Activated CD4-positive, alpha-beta T cell treated with anti-CD3 and anti-CD28 coated beads for 4 hours (primary cell): ENCODE data around the gene NDOR1.

Experiments used
- DNase-seq, 2 donors: peaks; one replicate each; pipeline ENCODE4 v3.0.0-alpha.2; 2020

NDOR1 gene

DNA sequence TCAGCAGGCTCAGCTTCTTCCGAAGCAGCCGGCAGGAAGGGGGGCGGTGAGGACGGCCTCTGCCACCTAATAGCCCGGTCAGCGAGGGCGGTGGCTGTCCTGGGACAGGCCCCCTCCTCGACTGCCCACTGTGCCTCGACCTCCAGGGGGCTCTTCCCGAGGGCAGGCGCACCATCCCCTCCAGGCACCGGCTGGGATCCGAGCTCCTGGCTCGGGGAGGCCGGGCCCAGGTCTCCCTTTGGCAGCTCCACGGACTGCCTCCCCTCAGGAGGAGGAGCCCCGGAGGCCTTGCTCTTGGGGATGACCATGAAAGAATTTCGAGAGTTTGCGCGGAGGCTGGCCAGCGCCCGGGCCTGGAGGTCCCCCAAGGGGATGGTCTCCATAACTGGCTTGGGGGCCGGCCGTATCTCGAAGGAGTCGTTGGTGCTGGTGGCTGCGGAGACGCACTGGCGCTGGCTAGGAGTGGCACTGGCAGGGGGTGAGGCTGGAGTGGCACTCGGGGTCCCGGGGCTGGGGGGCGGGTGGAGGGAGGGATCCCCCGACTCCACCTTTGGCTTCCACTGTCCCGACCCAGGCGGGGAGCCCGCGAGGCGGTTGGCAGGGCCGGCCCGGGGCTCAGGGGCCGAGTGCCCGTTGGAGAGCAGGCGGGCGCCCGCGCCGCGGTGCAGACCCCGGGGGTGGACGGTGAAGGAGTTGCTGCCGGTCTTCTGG, 5.9 kb upstream of the NDOR1 start:
- no peak for DNase-seq

DNA sequence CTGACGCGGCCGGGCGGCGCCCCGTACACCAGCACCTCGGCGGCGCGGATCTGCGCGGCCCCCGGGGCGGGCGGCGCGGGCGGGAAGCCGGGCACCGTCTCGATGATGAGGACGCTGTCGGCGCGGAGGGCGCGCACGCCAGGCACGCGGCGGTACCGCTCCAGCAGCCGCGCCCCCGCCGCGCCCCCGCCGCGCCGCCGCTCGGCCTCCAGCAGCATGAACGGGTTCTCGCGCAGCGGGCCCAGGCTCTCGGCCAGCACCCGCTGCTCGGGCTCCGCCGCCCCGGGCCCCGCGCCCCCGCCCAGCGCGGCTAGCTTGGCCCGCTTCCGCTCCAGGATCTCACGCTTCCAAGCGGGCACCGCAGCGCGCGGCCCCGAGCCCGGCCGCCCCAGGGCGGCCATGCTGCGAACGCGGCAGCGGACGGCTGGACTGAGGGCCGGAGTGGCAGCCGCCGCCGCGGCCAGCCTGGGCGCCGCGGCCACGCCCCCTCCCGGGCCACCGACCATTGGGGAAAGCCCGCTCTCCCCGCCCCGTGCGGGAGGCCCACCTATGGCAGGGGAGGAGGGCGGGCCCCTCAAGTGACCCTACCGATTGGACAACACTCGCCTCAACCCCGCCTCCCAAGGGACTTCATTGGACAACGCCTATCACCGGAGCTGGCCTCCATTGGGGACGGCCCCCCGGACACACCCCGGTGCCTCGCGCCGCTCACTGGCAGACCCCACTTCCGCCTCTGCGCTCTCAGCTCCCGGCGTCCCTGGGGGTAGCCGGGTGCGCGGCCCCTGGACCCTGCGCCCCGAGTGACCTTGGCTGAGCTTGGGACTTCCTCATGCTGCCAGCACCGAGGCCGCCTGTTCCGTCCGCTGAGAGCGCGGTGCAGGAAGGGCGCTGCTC, 4.9 kb upstream of the NDOR1 start, which contains the start of gene TPRN:
TSS of gene TPRN (minus strand) at position 431 of the 894 bp plus-strand sequence. CDS start at position 401, 30 bp downstream.
- DNase-seq = peak; percentile 99

- no peak for DNase-seq
Measured at GRCh38 chr9:137201205-137201868, 4.2 kb upstream of the NDOR1 start.

DNA sequence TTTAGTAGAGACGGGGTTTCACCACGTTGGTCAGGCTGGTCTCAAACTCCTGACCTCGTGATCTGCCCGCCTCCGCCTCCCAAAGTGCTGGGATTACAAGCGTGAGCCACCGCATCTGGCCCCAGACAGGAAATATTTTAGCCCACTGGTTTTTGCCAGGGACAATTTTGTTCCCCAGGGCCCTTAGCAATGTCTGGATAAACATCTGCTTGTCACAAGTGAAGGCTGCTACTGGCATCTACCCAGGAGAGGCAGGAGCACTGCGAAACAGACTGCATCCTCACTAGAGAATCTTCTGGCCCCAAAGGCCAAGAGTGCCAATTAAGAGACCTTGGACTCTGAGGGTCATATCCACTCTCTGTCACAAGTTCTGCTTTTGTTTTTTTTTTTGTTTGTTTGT, 2.5 kb upstream of the NDOR1 start:
- DNase-seq = no peak

DNA sequence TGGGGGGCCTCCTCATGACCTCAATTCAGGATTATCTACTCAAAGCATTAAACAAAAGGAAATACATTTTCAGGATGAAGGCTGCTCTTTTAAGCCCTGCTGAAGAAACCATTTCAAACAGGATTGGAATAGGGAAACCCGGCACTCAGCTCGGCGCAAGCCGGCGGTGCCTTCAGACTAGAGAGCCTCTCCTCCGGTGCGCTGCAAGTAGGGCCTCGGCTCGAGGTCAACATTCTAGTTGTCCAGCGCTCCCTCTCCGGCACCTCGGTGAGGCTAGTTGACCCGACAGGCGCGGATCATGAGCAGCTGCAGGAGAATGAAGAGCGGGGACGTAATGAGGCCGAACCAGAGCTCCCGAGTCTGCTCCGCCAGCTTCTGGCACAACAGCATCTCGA, 772 bp upstream of the NDOR1 start:
- no peak for DNase-seq

- no peak for DNase-seq
Measured at GRCh38 chr9:137206602-137207001, 1.1 kb downstream of the NDOR1 start.

DNA sequence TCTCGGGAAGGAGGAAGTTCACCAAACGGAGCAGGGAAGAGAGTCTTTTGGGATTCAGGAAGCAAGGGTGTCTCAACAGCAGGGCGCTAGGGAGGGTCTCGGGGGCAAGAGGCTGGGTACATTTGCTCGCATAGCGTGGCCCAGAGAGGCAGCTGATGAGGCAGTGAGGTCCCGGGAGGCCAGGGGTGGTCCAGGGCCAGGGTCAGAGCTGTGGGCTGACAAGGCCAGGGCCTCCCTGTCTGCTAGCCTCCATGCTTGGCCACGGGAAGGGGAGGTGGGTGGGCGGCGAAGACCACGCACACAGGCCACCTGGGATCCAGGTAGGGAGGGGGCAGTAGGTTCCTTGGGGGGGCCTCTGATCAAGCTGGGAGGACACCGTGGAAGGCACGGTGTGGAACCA, 6.0 kb downstream of the NDOR1 start:
- DNase-seq = no peak

GRCh38 chr9:137212520-137212919, 7.0 kb downstream of the NDOR1 start:
- no peak for DNase-seq

DNA sequence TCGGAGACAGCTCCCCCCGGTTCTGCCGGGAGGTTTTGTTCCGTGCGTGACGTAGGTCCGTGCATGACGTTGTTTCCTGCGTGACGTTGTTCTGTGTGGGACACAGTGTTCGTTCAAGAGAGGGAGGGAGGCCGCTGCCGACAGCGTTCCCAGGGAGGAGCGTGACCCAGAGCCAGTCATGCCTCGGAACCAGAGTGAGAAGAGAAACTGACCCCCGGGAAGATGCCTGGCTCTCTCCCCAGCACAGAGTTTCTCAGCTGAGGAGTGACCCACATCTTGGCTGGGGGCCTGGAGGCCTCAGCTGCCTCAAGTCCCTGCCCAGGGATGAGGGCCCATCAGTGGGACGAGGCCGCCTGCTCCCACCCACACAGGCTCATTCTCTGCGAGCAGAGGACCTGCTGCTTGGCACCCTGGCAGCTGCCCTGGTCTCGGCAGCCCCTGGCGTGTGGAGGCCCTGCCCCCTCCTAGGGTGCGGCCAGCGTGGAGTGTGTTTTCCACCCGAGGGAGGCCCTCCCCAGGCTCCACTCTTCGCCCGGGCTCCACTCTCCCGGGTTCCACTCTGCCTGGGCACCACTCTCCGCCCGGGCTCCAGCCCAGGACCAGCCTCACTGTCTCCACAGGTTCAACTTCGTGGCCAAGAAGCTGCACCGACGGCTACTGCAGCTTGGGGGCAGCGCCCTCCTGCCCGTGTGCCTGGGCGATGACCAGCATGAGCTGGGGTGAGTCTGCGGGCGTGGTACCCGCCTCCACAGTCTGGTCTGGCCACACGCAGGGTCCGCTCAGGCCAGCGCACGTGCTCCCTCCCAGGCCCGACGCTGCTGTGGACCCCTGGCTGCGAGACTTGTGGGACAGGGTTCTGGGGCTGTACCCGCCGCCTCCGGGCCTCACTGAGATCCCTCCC, 7.9 kb downstream of the NDOR1 start:
- DNase-seq = no peak

DNA sequence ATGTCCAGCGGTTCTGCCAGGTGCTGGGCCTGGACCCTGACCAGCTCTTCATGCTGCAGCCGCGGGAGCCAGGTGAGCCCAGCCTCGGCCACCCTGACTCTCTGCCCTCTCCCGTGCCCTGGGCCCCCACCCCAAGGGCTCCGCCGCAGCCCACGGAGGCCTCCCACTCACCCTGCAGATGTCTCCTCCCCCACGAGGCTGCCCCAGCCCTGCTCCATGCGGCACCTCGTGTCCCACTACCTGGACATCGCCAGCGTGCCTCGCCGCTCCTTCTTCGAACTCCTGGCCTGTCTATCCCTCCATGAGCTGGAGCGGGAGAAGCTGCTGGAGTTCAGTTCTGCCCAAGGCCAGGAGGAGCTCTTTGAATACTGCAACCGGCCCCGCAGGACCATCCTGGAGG, 9.1 kb downstream of the NDOR1 start:
- no peak for DNase-seq

DNA sequence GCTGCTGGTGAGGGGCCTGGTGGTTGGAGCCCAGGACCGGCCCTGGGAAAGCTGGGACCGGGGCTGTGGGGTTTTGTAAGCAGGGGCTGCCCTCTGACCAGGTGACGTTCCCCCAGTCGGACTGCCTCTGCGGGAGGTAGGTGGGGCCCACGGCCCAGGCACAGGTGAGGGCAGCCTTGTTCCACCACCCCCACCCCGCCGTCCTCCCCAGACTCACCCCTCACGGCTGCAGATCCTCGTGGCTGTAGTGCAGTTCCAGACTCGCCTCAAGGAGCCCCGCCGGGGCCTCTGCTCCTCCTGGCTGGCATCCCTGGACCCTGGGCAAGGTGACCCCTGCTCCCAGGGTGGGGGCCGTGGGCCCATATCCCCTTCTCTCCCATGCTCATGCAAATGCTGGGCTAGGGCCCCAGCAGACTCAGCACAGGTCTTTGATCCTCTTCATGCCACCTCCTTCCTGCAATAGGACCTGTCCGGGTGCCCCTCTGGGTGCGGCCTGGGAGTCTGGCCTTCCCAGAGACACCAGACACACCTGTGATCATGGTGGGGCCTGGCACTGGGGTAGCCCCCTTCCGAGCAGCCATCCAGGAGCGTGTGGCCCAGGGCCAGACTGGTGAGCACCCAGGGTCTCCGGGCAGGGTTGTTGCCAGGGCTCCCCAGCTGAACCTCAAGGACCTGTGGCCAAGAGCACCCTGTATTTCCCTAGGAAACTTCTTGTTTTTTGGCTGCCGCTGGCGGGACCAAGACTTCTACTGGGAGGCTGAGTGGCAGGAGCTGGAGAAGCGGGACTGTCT, 9.9 kb downstream of the NDOR1 start:
- no peak for DNase-seq

DNA sequence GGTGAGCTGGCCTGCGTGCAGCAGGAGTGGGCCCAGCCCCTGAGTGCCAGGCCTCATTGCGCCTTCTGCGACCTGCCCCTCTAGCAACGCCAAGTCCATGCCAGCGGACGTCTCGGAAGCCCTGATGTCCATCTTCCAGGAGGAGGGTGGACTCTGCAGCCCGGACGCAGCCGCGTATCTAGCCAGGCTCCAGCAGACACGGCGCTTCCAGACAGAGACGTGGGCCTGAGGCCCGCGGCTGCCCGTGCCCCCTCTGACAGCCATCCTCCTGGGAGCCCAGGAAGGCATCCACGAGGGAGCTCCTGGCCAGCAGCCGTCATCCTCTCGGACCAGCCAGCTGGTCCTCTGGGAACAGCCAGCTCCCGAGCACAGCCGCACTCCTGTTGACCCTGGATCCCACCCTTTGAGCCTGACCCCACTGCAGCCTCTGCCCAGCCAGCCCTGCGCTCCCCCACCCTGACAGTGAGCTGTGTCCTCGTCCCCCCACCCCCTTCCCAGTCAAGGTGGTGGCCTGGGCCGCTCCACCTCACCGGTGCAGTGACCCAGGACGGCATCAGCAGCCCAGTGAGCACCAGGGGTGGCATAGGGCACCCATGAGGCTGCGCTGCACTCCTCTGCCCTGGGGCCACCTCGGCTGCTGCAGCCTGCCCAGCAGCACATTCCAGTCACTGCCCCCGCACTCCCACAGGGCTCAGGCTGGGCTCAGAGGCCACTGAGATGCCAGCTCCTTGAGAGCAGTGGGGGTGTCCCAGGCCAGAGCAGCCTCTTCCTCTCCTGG, 10.9 kb downstream of the NDOR1 start:
- DNase-seq = no peak

GRCh38 chr9:137217276-137218211, 12.0 kb downstream of the NDOR1 start:
- DNase-seq = no peak

DNA sequence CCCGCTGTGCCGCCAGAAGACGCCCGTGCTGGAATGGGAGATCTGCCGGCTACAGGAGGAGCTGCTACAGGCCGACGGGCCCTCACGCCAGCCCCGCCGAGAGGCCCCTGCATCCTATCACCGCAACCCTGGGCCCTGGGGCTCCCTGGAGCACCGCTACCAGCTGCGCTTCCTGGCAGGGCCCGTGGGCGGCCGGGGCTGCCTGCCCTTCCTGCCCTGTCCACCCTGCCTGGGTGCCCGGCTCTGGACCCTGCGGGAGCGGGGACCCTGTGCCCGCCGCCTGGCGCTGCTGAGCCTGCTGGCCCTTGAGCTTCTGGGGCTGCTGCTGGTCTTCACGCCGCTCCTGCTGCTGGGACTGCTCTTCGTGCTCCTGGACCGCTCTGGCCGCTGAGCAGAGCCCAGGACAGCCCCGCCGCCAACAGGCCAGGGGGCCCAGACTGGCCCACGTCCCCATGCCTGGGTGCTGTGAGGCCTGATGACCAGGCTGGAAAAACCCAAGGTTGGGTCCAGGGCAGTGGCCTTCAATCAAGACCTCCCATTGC, 12.8 kb downstream of the NDOR1 start:
- DNase-seq = no peak

GRCh38 chr9:137218754-137219271, 13.3 kb downstream of the NDOR1 start:
- DNase-seq = no peak

DNA sequence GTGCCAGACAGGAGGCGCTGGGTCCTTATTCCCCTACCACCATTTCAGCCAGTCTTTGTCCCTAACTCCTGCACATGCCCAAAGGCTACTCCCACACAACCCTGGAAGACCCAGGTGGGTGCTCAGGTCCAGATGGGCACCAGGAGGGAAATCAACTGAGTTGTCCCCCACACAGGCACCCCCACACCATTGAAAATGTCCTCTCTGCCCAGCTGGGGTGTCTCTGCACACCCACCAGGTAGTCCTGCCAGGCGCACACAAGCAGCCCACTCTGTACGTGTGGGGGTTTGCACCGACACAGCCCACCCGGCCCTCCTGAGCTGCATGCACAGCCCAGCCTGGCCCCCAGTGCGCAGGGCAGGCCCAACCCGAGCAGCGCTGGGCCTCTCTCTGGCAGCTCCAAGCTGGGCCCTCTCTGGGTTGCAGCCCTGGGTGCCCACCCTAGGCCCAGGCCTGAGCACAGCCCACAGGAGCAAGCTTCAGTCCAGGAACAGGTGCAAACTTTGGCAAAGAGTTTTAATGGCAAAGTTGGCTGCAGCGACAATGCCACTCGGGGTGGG, 14.3 kb downstream of the NDOR1 start:
- DNase-seq = no peak

DNA sequence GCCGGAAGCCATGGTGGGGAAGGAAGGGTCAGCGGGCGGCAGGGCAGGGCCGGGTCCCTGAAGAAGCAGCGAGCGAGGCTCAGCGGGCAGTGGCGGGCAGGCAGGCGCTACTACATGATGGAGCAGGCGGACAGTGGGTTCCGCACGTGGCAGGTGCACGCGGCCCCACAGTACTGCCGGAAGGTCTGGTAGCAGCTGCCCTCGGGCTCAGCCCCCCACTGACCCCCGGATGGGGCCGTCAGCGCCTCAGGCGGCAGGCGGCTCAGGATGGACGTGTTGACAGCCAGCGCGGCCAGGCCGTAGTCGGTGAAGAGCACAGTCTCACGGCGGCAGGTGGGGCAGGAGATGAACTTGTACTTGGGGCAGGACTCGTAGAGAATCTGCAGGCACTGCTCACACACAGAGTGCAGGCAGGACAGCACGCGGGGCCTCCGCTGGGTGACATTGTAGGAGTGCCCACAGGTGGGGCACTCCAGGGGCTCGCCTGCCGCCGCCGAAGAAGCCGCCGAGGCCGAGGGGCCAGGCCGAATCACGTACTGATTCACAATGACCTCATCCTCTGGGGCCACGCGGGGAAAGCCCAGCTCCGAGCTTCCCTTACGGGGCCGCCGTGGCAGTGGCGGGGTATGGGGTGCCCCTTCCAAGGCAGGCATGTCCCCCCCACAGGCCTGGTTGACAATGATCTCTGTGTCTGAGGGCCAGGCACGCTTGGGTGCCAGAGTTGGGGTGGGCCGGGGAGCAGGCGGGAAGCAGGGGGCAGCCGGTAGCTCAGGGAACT, 15.0 kb downstream of the NDOR1 start:
- DNase-seq = no peak

DNA sequence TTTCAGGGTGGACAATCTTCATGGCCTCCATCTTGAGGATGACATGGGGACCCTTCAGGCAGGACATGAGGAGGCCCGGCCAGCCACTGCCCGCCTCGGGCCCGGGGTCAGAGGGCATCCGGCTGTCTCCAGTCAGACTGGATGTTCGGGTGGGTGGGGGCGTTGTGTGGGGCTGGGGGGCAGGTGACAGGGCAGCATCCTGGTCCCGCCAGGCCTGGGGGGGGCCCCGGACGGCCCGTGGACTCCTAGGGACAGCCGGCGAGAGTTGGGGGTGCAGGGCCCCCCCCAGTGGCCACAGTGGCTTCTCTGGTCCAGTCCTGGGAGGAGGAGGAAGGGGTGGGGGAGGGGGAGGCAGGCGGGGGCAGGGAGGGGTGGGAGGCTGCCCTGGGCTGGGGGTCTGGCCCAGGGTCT, 15.6 kb downstream of the NDOR1 start:
- no peak for DNase-seq
